ENCODE results near the gene IQSEC1.

IQSEC1 gene

GRCh38 chr3:12947504-12948369 is 125.5 kb downstream of the IQSEC1 start:
- no peak for DNase-seq

DNA sequence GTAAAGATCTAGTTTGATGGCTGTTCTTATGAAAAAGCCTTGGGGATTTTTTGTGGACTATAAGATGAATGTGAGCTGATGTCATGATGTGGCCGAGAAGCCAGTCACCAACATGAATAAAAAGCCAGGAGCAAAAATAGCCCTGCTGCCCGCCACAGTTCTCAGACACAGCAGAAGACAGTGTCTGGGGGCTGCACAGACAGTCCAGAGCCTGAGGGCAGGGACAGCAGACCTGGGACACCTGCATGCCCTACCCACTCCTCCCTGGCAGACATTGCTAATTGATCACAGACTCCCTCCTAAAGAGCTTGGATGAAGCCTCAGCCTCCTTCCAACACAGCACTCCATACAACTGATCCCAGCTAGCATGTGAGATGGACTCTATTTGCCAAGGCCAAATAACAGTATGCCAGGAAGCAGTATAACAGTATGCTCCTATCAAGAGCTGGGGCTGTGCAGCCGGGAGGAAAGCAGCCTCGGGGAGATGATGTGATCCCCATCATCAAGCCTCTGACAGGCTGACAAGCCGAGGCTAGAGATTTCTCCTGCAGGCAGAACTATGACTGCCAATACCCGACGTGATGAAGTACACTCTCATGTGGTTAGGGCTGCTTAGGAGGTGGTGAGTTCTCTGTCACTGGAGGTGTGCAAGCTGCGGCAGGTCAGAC is 126.4 kb downstream of the IQSEC1 start:
- DNase-seq: no peak

DNA sequence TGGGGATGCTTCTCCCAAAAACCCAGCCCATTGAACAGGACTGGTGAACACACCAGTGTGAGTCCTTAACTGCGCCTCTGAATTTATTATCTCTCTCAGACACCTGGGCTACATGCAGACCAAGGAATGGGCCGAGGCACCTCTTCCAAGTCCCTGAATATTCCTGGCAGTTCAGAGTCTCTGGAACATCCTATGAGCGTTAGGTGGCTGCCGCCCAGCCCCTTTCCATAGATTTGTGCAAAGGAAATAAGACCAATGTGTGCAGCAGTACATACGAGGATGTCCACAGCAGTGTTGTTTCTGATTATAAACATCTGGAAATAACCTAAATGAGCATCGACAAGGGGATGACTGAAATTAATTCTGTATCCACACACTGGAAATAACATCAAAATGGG is 127.0 kb downstream of the IQSEC1 start:
- DNase-seq: no peak

DNA sequence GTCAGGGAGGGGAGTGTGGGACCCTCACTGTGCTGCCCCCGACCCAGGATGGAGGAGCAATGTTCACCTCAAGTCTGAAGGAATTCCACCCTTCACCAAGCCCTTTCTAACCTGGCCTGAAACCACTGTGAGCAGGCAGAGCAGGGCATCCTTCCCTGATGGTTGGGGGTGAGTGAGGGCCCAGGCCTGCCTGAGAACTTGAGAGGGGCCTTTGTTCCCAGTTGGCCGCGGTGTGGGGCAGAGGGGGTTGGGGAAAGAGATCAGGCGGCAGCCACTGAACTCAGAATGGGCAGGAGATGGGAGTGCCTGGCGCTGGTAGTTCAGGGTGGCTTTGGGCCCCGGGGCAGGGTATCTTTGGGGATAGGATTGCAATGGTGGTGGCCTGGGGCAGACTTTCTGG is 128.4 kb downstream of the IQSEC1 start:
- DNase-seq: no peak

- no peak for DNase-seq
Measured at GRCh38 chr3:12944413-12944812, 128.8 kb downstream of the IQSEC1 start.

GRCh38 chr3:12943124-12944021 is 129.9 kb downstream of the IQSEC1 start:
- DNase-seq: no peak

GRCh38 chr3:12941495-12942023 is 131.7 kb downstream of the IQSEC1 start:
- no peak for DNase-seq

- DNase-seq: no peak
Measured at GRCh38 chr3:12940854-12941253, 132.4 kb downstream of the IQSEC1 start.

DNA sequence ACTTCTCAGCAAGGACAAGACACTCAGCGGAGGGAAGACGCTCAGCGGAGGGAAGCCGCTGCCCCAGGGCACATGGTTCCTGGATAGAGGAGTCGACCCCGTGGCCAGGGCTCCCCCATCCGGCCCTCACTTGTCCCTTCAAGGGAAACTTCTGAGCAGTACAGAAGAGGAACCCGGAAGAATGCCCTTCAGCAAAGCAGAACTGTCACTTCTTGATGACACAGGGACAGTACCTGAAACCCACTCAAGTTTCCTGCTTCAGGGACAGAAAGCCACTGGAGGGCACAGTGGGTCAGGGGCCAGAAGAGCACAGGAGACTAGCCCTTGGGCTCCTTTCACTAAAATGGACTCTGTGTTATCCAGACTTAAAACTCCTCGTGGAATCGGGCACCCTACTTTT is 134.1 kb downstream of the IQSEC1 start:
- no peak for DNase-seq

- no peak for DNase-seq
Measured at GRCh38 chr3:12938258-12938711, 134.9 kb downstream of the IQSEC1 start.

- no peak for DNase-seq
Measured at GRCh38 chr3:12935861-12936830, 137.1 kb downstream of the IQSEC1 start.

- DNase-seq: no peak
Measured at GRCh38 chr3:12935023-12935860, 138.0 kb downstream of the IQSEC1 start.

- no peak for DNase-seq
Measured at GRCh38 chr3:12934431-12934830, 138.8 kb downstream of the IQSEC1 start.

DNA sequence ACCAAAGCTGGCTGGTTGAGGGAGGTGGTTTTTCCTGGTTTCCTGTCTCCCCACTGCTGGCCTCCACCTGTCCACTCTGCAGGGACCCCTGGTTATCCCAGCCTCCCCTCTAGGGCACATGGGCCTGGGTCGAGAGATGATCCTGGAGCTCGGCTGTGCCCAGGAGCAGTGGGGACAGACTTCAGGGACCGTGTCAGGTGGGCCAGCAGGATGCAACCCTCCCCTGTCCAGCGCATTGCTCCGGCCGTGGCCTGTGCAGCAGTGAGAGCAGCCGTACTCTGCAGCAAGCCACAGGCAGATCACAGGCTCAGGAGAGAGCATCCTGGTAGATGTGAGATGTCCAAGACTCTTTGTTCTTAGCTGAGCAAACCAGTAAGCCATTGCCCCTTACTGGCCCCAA is 139.3 kb downstream of the IQSEC1 start:
- DNase-seq: no peak

GRCh38 chr3:12932754-12933153 is 140.5 kb downstream of the IQSEC1 start:
- DNase-seq: no peak

DNA sequence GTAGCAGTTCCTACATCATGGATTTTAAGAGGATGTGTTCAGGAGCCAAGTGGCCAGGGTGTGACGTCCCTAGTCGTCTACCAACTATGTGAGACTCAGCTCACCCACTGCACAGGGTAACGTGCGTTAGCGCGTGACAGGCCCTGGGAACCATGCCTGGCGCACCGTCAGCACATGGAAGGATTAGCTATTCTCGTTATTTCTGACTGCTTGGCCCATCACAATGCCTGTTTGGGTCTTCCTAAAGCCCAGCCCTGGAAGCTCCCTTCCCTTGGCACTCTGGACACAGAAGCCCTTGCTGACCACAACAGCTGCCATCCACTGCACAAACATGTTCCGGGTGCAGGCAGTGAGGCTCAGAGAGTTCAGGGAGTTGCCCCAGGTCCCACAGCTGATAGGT is 140.9 kb downstream of the IQSEC1 start:
- no peak for DNase-seq

DNA sequence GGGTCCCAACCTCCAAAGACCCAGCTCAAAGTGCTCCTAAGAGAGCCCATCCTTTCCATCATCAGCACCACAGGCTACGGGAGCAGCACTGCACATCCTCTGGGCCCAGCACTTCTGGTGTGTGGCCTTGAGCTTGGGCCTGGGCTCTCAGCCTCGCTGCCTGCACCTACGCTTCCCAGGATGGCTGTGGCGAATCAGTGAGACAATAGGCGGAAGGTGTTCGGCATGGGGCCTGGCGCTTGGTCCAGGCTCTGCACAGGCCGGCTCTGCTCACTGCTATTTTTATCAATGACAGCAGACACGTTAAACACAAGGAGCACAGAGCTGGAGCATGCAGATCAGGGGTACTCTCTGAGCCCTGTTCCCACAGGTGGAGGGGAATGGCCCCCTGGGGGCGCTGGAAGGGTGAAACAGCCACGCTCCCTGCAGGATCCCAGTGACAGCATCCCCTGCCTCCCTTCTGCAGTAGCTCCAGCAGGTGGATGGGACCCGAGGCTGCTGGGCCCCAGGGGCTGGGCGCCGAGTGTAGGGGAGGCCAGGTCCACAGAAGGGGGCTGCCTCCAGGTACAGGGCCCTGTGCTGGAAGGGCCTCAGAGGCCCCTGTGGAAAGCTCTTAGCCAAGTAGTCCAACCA is 141.8 kb downstream of the IQSEC1 start:
- no peak for DNase-seq

GRCh38 chr3:12929801-12930200 is 143.4 kb downstream of the IQSEC1 start:
- no peak for DNase-seq

GRCh38 chr3:12926660-12927059 is 146.6 kb downstream of the IQSEC1 start:
- DNase-seq: no peak

DNA sequence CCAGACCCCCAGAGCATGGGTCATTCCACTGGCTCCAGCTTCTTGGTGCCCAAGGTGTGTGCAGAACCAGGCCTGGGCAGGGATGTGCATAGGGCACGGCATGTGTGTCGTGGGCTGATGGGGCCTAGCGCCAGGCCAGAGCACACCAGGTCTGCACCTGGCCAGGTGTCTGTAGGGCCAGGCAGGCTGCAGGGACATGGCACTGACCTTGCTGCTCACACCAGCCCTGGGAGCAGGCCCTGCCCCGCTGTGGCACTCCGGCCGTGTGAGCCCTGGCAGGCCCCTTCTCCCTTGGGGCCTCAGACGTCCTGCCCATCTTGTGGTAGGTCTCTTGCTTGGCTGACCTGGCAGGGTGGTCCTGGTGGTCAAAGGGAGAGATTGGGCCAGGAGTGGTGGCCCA is 147.6 kb downstream of the IQSEC1 start:
- DNase-seq: no peak
